GM10266 (cell line): ENCODE measurements around the gene TFRC.
"Not testable (repeated sequence)": the region's sequence is repeated elsewhere in the genome, so short reads cannot be mapped to it uniquely, and the experiment has no call there.

Experiments used
- DNase-seq: peaks from one replicate; pipeline ENCODE4 v3.0.0; 2012; ENCODE audit errors: extremely low spot score
- TF ChIP-seq, protein P1 (sequence below): IDR thresholded peaks from 2 replicates; pipeline ENCODE4 v1.5.1; 2012; ENCODE audit warnings: mild to moderate bottlenecking, low read depth; ENCODE audit not compliant: control insufficient read depth, insufficient read depth; ENCODE audit errors: missing control alignments

Gene TFRC

DNA sequence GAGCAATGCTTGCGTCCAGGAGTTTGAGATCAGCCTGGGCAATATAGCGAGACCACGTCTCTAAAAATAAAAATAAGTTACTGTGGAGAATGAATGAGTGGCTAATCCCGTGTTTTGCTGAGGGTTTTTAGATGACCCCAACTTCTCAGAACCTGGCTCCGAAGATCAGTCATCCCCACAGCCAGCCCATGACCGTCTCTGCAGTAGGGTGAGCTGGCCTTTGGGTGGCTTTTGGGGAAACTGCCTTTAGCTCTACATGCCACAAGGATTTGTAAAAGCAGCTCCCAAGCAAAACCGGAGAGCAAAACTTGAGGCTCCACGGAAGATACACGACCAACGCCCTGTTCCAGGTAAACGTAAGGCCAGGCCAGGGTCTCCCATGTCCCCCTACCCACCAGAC is 39.2 kb upstream of the TFRC start:
- DNase-seq, result no peak
- TF ChIP-seq, protein P1, sequence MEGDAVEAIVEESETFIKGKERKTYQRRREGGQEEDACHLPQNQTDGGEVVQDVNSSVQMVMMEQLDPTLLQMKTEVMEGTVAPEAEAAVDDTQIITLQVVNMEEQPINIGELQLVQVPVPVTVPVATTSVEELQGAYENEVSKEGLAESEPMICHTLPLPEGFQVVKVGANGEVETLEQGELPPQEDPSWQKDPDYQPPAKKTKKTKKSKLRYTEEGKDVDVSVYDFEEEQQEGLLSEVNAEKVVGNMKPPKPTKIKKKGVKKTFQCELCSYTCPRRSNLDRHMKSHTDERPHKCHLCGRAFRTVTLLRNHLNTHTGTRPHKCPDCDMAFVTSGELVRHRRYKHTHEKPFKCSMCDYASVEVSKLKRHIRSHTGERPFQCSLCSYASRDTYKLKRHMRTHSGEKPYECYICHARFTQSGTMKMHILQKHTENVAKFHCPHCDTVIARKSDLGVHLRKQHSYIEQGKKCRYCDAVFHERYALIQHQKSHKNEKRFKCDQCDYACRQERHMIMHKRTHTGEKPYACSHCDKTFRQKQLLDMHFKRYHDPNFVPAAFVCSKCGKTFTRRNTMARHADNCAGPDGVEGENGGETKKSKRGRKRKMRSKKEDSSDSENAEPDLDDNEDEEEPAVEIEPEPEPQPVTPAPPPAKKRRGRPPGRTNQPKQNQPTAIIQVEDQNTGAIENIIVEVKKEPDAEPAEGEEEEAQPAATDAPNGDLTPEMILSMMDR, result no peak

- DNase-seq, result no peak
Observed at GRCh38 chr3:196120291-196120951, 38.5 kb upstream of the TFRC start.

DNA sequence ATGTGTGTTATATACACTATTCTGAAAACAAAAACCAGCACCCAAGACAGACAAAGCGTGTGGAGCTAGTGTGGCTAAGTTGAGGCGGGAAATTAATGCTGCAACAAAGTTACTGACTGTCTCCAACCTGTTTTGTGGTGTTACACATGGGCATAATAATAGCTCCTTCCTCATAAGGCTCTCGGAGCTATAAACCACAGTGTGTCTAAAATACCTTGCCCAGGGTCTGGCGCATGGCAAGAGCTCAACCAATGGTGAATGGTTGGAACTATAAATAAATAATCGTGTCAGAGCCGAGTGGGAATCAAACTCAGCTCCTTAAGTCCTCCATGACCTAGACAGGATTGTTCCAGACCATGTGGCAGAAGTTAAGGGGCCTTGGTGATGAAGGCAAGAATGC is 35.9 kb upstream of the TFRC start:
- DNase-seq, result no peak
- TF ChIP-seq, protein P1, result no peak

More at GRCh38 chr3:196120291-196120951, 38.5 kb upstream of the TFRC start:
- TF ChIP-seq, protein P1, result no peak

DNA sequence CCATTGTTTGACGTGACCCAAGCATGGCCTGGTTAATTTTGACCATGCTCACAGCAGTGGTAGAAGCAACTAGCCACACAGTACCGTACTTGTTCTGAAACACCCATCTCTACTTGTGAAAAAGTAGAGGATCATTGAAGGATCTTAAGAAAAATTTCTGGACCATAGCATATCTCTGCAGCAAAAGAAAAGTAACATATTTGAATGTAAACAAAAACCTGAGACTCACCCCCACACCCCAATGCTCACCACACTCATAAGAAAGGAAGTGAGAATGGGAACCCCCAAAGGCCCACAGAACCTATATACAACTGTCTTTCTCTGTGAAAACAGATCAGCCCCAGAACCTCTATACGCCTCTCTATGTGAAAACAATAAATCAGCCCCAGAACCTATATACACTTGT is 33.8 kb upstream of the TFRC start:
- TF ChIP-seq, protein P1, result no peak

GRCh38 chr3:196111939-196112386 is 30.1 kb upstream of the TFRC start:
- TF ChIP-seq, protein P1, result no peak

More for the DNA sequence above, 33.8 kb upstream of the TFRC start:
- DNase-seq, result peak; percentile 80

DNA sequence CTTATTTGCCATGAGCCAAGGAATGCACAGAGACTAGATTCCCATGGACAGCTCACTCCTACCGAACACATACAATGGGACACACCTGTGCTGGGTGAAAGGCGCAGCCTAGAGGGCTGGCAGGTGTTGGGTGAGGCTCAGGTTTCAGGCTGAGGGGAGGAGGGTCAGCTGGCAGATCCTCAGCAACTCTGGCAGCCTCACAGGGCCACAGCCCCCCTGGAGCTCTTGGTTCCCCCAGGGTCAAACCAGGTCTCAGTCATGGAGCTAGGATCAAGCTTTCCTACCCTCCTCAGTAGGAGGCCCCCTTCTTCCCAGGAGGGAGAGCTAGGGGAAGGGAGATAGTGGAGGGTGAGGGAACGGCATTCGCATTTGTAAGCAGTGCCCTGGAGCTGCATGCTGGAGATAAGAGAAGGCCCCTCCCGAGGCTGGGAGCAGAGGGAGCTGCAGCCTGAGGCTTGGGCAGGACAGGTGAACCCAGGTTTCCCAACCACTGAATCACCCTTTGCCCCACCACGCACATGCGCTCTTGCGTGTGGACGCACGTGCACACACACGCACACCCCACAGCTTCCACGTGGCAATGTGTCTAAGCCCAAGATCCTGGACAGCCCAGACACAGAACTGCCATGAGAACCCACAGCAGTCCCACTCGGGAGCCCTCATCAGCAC is 26.3 kb upstream of the TFRC start:
- DNase-seq, result no peak
- TF ChIP-seq, protein P1, result no peak

More at GRCh38 chr3:196111939-196112386, 30.1 kb upstream of the TFRC start:
- DNase-seq, result peak; percentile 66

GRCh38 chr3:196104707-196105106 is 22.8 kb upstream of the TFRC start:
- DNase-seq, result not testable (repeated sequence)

DNA sequence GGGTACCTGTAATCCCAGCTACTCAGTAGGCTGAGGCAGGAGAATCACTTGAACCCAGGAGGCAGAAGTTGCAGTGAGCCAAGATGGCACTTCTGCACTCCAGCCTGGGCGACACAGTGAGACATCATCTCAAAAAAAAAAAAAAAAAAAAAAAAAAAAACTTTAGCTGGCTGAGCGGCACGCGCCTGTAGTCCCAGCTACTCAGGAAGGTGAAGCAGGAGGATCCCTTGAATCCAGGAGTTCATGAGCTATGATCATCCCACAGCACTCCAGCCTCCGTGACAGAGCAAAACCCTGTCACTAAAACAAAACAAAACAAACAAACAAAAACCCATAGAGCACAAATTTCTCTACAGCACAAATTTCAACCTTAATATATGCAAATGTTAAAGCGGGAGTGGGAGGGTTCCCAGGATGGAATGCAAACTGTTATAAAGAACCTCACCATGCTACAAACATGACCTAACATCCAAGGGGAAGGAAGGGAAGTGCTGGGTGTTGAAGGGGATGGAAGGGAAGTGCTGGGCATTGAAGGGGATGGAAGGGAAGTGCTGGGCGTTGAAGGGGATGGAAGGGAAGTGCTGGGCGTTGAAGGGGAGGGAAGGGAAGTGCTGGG is 16.6 kb upstream of the TFRC start:
- not testable (repeated sequence) for DNase-seq
